ENCODE measurements around the gene IGFBP7. TPM values are rescaled to one million over a fixed set of nuclear protein-coding genes. Genes with fewer than 3 reads are reported as not detected.

IGFBP7 gene
- total RNA-seq, 1 donor from 2014 or later = 6,655 TPM

- Histone ChIP-seq H3K27me3 (no peaks in the 10 kb centered on the region), H3K4me3 (peak overlapping the region; percentile 80 to 89), H3K27ac (peak overlapping the region; percentile 95 to 98), H3K36me3 (peaks cover 0 to 4% of the 10 kb centered on the region in 2 donors), H3K9me3 (no peaks in the 10 kb centered on the region), H3K4me1 (peaks cover 0 to 14% of the 10 kb centered on the region in 2 donors)
- peak in 1 of 2 donors; percentile 82 for DNase-seq (ENCODE audit: low spot score in 2 of 2)
- TF ChIP-seq CTCF (IDR thresholded peaks at IDR 0.05) = no peak
- intact Hi-C loops (cut with DNase I) = loop anchor here (2.0 to 10.0 kb wide), 4 partner anchors 72 to 311 kb away; partner anchors contain the start of genes NOA1, POLR2B and REST
Observed at GRCh38 chr4:57110640-57111511, 691 bp upstream of the IGFBP7 start.

GRCh38 chr4:57109411-57109846 lies 756 bp downstream of the IGFBP7 start:
- Histone ChIP-seq H3K27me3 (no peaks in the 10 kb centered on the region), H3K4me3 (peak overlapping the region; percentile 80 to 89), H3K4me1 (peaks cover 0 to 20% of the 10 kb centered on the region in 2 donors), H3K36me3 (peaks cover 0 to 4% of the 10 kb centered on the region in 2 donors), H3K9me3 (no peaks in the 10 kb centered on the region), H3K27ac (peak overlapping the region; percentile 95 to 98)
- DNase-seq (ENCODE audit: low spot score in 2 of 2) = no peak
- intact Hi-C loops (cut with DNase I) = no loop called here
- no peak for TF ChIP-seq CTCF (IDR thresholded peaks at IDR 0.05)

- intact Hi-C loops (cut with DNase I) = no loop called here
- peaks cover 0 to 4% of the 10 kb centered on the region in 2 donors for H3K36me3 ChIP-seq
Observed at GRCh38 chr4:57106181-57106580, 4.0 kb downstream of the IGFBP7 start.

GRCh38 chr4:57104706-57105560 lies 5.3 kb downstream of the IGFBP7 start:
- Histone ChIP-seq H3K36me3 (peaks cover 0 to 4% of the 10 kb centered on the region in 2 donors), H3K4me1 (peaks cover 5 to 34% of the 10 kb centered on the region in 2 donors), H3K9me3 (no peaks in the 10 kb centered on the region), H3K4me3 (peak overlapping the region; percentile 32 to 80), H3K27ac (peak overlapping the region; percentile 86 to 95), H3K27me3 (no peaks in the 10 kb centered on the region)
- TF ChIP-seq CTCF (IDR thresholded peaks at IDR 0.05) = no peak
- intact Hi-C loops (cut with DNase I) = no loop called here
- no peak for DNase-seq (ENCODE audit: low spot score in 2 of 2)

More at GRCh38 chr4:57106181-57106580, 4.0 kb downstream of the IGFBP7 start:
- Histone ChIP-seq H3K9me3 (no peaks in the 10 kb centered on the region), H3K4me3 (peak overlapping the region; percentile 80 to 89), H3K4me1 (peaks cover 5 to 34% of the 10 kb centered on the region in 2 donors), H3K27ac (peak overlapping the region; percentile 95 to 98), H3K27me3 (no peaks in the 10 kb centered on the region)
- DNase-seq (ENCODE audit: low spot score in 2 of 2) = no peak
- TF ChIP-seq CTCF (IDR thresholded peaks at IDR 0.05) = no peak

GRCh38 chr4:57103051-57103450 lies 7.1 kb downstream of the IGFBP7 start:
- intact Hi-C loops (cut with DNase I) = no loop called here
- no peak for DNase-seq (ENCODE audit: low spot score in 2 of 2)
- Histone ChIP-seq H3K4me3 (peak overlapping the region in 1 of 2 donors; percentile 48), H3K4me1 (peaks cover 12 to 52% of the 10 kb centered on the region in 2 donors), H3K9me3 (no peaks in the 10 kb centered on the region), H3K27ac (peak overlapping the region; percentile 86 to 95), H3K27me3 (no peaks in the 10 kb centered on the region), H3K36me3 (no peaks in the 10 kb centered on the region)
- TF ChIP-seq CTCF (IDR thresholded peaks at IDR 0.05) = no peak
